CD14-positive monocyte (primary cell): ENCODE results near the gene COL25A1. TPM values are rescaled to one million over a fixed set of nuclear protein-coding genes. Genes with fewer than 3 reads are reported as not detected.

Experiments used
- DNase-seq, 3 donors: peaks; one replicate each; pipeline ENCODE4 v3.0.0-alpha.2; 2011 to 2022
- H2AFZ ChIP-seq: 2 replicates; pipeline ENCODE4 v1.6.0; 2012; ENCODE audit warnings: mild to moderate bottlenecking, low read depth, low read length, inconsistent platforms; ENCODE audit not compliant: insufficient read depth, poor library complexity, severe bottlenecking
- H3K27ac ChIP-seq, 2 donors: 1 replicate in 1 of 2; 2 replicates in 1 of 2; pipeline ENCODE4 v1.5.1; 2012 to 2013; ENCODE audit warnings: low read length in 2 of 2, control low read depth in 1 of 2, inconsistent platforms in 1 of 2, low read depth in 1 of 2, mild to moderate bottlenecking in 1 of 2
- H3K27me3 ChIP-seq, 2 donors: one replicate each; pipeline versions ENCODE4 v1.6.0 to v1.6.1; 2011 to 2013; ENCODE audit warnings: low read length in 2 of 2; ENCODE audit not compliant: control insufficient read depth in 2 of 2, insufficient read depth in 2 of 2
- H3K36me3 ChIP-seq, 2 donors: replicated peaks in 1 of 2; 1 replicate in 1 of 2; 2 replicates in 1 of 2; pipeline versions ENCODE4 v1.5.1 to v1.6.1; 2012 to 2013; ENCODE audit warnings: low read length in 2 of 2, control low read depth in 1 of 2, inconsistent platforms in 1 of 2, mild to moderate bottlenecking in 1 of 2; ENCODE audit not compliant: insufficient read depth in 2 of 2, control insufficient read depth in 1 of 2
- H3K4me1 ChIP-seq, 2 donors: 1 replicate in 1 of 2; 2 replicates in 1 of 2; pipeline versions ENCODE4 v1.5.1 to v1.6.1; 2012 to 2013; ENCODE audit warnings: low read length in 2 of 2, control low read depth in 1 of 2, inconsistent platforms in 1 of 2, mild to moderate bottlenecking in 1 of 2, moderate library complexity in 1 of 2; ENCODE audit not compliant: insufficient read depth in 2 of 2, control insufficient read depth in 1 of 2
- H3K4me2 ChIP-seq: replicated peaks from 2 replicates; pipeline ENCODE3; 2012; ENCODE audit warnings: low read length, moderate library complexity, mild to moderate bottlenecking; ENCODE audit not compliant: poor library complexity, severe bottlenecking; ENCODE audit errors: extremely low read depth
- H3K4me3 ChIP-seq, 3 experiments: fragments of 200-600 bp in 1 of 3; sonication (generic) in 1 of 3; replicated peaks in 1 of 3; 1 replicate in 2 of 3; 2 replicates in 1 of 3; pipeline ENCODE4 v1.5.1; 2011 to 2013; ENCODE audit warnings: low read length in 3 of 3, mild to moderate bottlenecking in 3 of 3, control low read depth in 2 of 3, low read depth in 2 of 3, inconsistent platforms in 1 of 3, moderate library complexity in 1 of 3
- H3K79me2 ChIP-seq: 2 replicates; pipeline ENCODE4 v1.6.0; 2012; ENCODE audit warnings: mild to moderate bottlenecking, control low read depth, inconsistent platforms, low read length, moderate library complexity; ENCODE audit not compliant: insufficient read depth
- H3K9ac ChIP-seq: 2 replicates; pipeline ENCODE4 v1.6.0; 2017; ENCODE audit warnings: low read length, mild to moderate bottlenecking; ENCODE audit not compliant: insufficient read depth, poor library complexity, severe bottlenecking
- H3K9me3 ChIP-seq, 2 donors: replicated peaks in 1 of 2; 1 replicate in 1 of 2; 2 replicates in 1 of 2; pipeline versions ENCODE4 v1.5.1 to v1.6.1; 2012 to 2013; ENCODE audit warnings: low read length in 2 of 2, control low read depth in 1 of 2; ENCODE audit not compliant: control insufficient read depth in 1 of 2, insufficient read depth in 1 of 2
- H4K20me1 ChIP-seq: 2 replicates; pipeline ENCODE4 v1.6.0; 2012; ENCODE audit warnings: mild to moderate bottlenecking, low read length, control low read depth, moderate library complexity; ENCODE audit not compliant: insufficient read depth
- H3K27ac Mint-ChIP-seq, 7 donors: one replicate each; pipeline ENCODE4 v1.8.0; 2020; ENCODE audit warnings: mild to moderate bottlenecking in 7 of 7, mixed read lengths in 7 of 7, moderate library complexity in 6 of 7, inconsistent platforms in 2 of 7
- H3K27me3 Mint-ChIP-seq, 3 donors: one replicate each; pipeline ENCODE4 v1.8.0; 2021 to 2022; ENCODE audit warnings: low read depth in 3 of 3, mild to moderate bottlenecking in 3 of 3, mixed read lengths in 3 of 3, moderate library complexity in 3 of 3, inconsistent platforms in 1 of 3
- H3K36me3 Mint-ChIP-seq, 2 donors: one replicate each; pipeline ENCODE4 v1.8.0; 2020; ENCODE audit warnings: mixed read lengths in 2 of 2, inconsistent platforms in 1 of 2, mild to moderate bottlenecking in 1 of 2
- H3K4me1 Mint-ChIP-seq: one replicate; pipeline ENCODE4 v1.8.0; 2020; ENCODE audit warnings: mild to moderate bottlenecking, mixed read lengths
- H3K4me3 Mint-ChIP-seq, 2 donors: one replicate each; pipeline ENCODE4 v1.8.0; 2020; ENCODE audit warnings: mild to moderate bottlenecking in 2 of 2, mixed read lengths in 2 of 2, moderate library complexity in 1 of 2
- H3K9me3 Mint-ChIP-seq, 7 donors: one replicate each; pipeline ENCODE4 v1.8.0; 2020 to 2022; ENCODE audit warnings: mixed read lengths in 7 of 7, mild to moderate bottlenecking in 6 of 7, moderate library complexity in 6 of 7, inconsistent platforms in 2 of 7
- CTCF ChIP-seq: fragments of 200-600 bp; IDR thresholded peaks from one replicate; pipeline ENCODE4 v1.8.0; 2022; ENCODE audit warnings: antibody characterized with exemption, mild to moderate bottlenecking
- WGBS: methylation state at CpG from one replicate; pipeline ENCODE4 v1.1.5; 2013; ENCODE audit warnings: missing lambda C conversion rate; ENCODE audit not compliant: insufficient coverage; 5-methylcytosine and 5-hydroxymethylcytosine counted together
- intact Hi-C, 2 donors: fragments of 100-400 bp; cut with micrococcal nuclease; formaldehyde crosslinking; loops; one replicate each; pipeline versions ENCODE4 v1.15.0 to v1.15.1; 2023
- polyA plus RNA-seq, 3 donors: library from polyadenylated mRNA; depleted of rRNA in 1 of 3; unstranded in 2 of 3; stranded (reverse) in 1 of 3; fragments of 300-500 nt in 2 of 3; fragments of >200 nt in 1 of 3; fragmentation: Illumina TruSeq in 2 of 3; gene quantifications; 1 replicate in 2 of 3; 2 replicates in 1 of 3; pipeline ENCODE4 v1.2.3, GENCODE V29; 2012 to 2021

Gene COL25A1
- polyA plus RNA-seq, 3 donors, result not detected

- DNase-seq, result no peak
- intact Hi-C loops, result no loop called here
- Mint-ChIP-seq H3K36me3 (no peaks in the 10 kb centered on the region), H3K27me3 (no peaks in the 10 kb centered on the region), H3K4me3 (no peak overlapping the region), H3K9me3 (peaks cover 0 to 4% (median 0%) of the 10 kb centered on the region in 7 donors), H3K27ac (no peak overlapping the region), H3K4me1 (no peaks in the 10 kb centered on the region)
- Histone ChIP-seq H3K27ac (no peak overlapping the region), H3K9me3 (no peaks in the 10 kb centered on the region), H3K27me3 (no peaks in the 10 kb centered on the region), H3K79me2 (no peaks in the 10 kb centered on the region), H3K4me1 (no peaks in the 10 kb centered on the region), H3K4me3 (no peak overlapping the region), H3K9ac (no peak overlapping the region), H2AFZ (no peak overlapping the region), H3K36me3 (no peaks in the 10 kb centered on the region), H3K4me2 (no peak overlapping the region), H4K20me1 (no peaks in the 10 kb centered on the region)
- TF ChIP-seq CTCF, result no peak
- 100% methylated on average over 1 of the region's 3 CpGs for WGBS
Observed at GRCh38 chr4:108965472-108966076, 336.9 kb downstream of the COL25A1 start.

GRCh38 chr4:108965016-108965415, 337.4 kb downstream of the COL25A1 start:
- Histone ChIP-seq H3K4me1 (no peaks in the 10 kb centered on the region), H3K4me2 (no peak overlapping the region), H3K9me3 (no peaks in the 10 kb centered on the region), H3K27me3 (no peaks in the 10 kb centered on the region), H3K79me2 (no peaks in the 10 kb centered on the region), H4K20me1 (no peaks in the 10 kb centered on the region), H3K27ac (no peak overlapping the region), H3K9ac (no peak overlapping the region), H3K36me3 (no peaks in the 10 kb centered on the region), H3K4me3 (no peak overlapping the region), H2AFZ (no peak overlapping the region)
- no peaks in the 10 kb centered on the region for H3K27me3 Mint-ChIP-seq
- intact Hi-C loops, result no loop called here
- no peak overlapping the region for H3K4me3 Mint-ChIP-seq
- peaks cover 0 to 4% (median 0%) of the 10 kb centered on the region in 7 donors for H3K9me3 Mint-ChIP-seq
- H3K4me1 Mint-ChIP-seq, result no peaks in the 10 kb centered on the region
- no peaks in the 10 kb centered on the region for H3K36me3 Mint-ChIP-seq
- WGBS, result 100% methylated on average over 1 of the region's 2 CpGs
- no peak overlapping the region for H3K27ac Mint-ChIP-seq
- no peak for TF ChIP-seq CTCF
- no peak for DNase-seq
